Stimulated activated CD8-positive, alpha-beta memory T cell treated with anti-CD3 and anti-CD28 coated beads, Interleukin-15, amount 100 ng/mL, for 48 hours (primary cell): ENCODE data around the gene ATP2B2.
"Not testable (repeated sequence)": the region's sequence is repeated elsewhere in the genome, so short reads cannot be mapped to it uniquely, and the experiment has no call there.

Source experiments
- DNase-seq, 2 donors: peaks; one replicate each; pipeline ENCODE4 v3.0.0-alpha.2; 2020; ENCODE audit warnings: low read depth in 2 of 2

Gene ATP2B2

GRCh38 chr3:10382892-10383849 is 122.2 kb downstream of the ATP2B2 start:
- no peak for DNase-seq

DNA sequence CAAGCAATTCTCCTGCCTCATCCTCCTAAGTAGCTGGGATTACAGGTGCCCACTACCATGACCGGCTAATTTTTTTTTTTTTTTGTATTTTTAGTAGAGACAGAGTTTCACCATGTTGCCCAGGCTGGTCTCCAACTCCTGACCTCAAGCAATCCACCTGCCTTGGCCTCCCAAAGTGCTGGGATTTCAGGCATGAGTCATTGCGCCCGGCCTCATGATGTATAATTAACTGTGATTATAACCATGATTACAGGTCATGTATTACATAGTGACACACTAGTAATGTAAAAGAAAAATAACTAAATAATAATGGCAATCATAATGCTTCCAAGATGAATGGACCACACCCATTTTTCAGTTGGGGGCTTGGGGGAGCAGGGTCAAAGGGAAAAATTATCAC is 122.9 kb downstream of the ATP2B2 start:
- not testable (repeated sequence) for DNase-seq

- DNase-seq, result no peak
Observed at GRCh38 chr3:10381336-10381735, 124.0 kb downstream of the ATP2B2 start.

DNA sequence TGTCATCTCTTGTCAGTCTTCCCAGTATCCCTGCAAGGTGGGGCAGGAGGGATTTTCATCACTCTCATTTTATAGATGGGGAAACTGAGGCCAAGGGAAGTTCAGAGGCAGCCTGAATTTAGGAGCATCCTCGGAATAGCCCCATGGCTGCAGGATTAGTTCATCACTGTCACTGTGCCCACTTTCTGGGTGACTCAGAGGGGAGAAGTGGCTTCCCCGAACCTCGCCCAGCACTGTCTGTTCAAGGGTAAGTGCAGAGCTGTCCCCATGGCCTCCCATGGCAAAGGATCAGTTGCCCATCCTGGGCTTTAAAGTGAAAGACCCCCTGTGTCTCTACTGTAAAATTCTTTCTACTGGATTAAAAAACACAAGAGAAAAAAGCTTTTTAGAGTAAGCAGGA is 124.5 kb downstream of the ATP2B2 start:
- no peak for DNase-seq

- DNase-seq, result no peak
Observed at GRCh38 chr3:10379961-10380360, 125.4 kb downstream of the ATP2B2 start.

- no peak for DNase-seq
Observed at GRCh38 chr3:10379161-10379560, 126.2 kb downstream of the ATP2B2 start.

- DNase-seq, result no peak
Observed at GRCh38 chr3:10378742-10379141, 126.6 kb downstream of the ATP2B2 start.

- no peak for DNase-seq
Observed at GRCh38 chr3:10378246-10378645, 127.1 kb downstream of the ATP2B2 start.

- DNase-seq, result no peak
Observed at GRCh38 chr3:10377148-10377725, 128.1 kb downstream of the ATP2B2 start.

DNA sequence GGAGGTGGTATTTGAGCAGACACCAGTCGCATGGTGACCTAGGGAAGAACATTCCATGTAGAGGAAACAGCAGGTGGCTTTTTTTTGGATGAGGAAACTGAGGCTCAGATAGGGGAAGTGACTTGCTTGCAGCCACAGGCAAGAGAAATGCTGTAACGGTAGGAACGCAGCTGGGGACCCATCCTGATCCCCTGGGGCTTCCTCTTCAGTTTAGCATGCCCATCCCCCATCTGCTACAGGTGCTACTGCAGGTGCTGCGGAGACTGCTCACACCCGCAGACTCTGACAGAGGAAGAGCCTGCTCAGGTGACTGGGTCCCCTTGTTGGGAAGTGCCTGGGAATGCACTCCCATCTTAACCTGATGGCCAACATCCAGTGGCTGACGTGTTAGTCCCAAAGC is 129.0 kb downstream of the ATP2B2 start:
- DNase-seq, result no peak

DNA sequence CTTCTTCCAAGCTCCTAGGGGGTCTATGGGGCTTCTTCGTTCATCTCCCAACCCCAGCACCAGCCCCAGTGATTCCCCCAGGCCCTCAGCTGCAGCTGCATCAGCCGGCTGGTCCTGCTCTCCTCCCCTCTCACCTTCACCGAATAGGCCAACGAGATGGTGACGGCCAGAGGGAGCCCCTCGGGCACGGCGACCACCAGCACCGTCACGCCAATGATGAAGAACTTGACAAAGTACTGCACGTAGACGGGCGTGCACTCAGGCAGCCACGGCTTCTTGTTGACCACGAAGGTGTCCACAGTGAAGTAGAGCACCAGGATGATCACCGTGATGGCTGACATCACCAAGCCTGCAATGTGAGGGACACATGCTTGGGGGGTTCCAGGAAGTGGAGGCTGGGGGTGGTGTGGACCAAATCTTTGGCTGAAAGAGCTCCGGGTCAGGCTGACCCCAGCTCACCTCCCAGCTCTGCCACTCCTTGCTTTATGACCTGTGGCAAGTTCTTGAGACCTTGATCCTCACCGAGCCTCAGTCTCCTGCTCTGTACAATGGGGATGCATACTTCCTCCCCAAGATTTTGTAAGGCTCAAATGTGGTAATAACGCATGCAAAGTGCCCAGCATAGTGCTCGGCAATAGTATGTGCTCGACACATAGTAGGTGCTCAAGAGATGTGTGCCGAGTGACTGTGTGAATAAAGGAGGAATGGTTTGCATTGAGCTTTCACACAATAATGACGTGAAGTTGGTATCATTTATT is 129.9 kb downstream of the ATP2B2 start:
- no peak for DNase-seq

- no peak for DNase-seq
Observed at GRCh38 chr3:10374311-10374710, 131.1 kb downstream of the ATP2B2 start.

DNA sequence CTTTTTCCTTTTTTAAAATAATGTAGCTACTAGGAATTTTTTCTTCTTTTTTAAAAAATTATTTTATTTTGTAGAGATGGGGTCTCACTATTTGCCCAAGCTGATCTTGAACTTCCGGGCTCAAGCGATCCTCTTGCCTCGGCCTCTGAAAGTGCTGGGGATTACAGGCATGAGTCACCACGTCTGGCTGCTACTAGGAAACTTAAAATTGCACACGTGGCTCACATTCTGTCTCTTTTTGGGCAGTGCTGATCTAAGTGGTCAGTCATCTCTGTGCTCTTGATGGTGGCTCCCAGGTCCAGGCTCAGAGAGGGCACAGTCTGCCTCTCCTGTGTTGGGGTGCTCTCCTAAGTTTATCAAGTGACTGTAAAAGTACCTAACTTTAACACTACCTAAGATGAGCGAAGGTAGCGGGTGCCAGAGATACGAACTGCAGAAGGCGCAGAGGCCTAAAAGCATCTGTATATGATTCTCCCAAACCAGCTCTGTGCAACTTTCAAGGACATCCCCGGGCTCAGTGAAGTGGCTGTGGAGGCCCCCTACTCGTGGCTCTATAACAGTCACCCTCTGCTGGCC is 131.6 kb downstream of the ATP2B2 start:
- no peak for DNase-seq

DNA sequence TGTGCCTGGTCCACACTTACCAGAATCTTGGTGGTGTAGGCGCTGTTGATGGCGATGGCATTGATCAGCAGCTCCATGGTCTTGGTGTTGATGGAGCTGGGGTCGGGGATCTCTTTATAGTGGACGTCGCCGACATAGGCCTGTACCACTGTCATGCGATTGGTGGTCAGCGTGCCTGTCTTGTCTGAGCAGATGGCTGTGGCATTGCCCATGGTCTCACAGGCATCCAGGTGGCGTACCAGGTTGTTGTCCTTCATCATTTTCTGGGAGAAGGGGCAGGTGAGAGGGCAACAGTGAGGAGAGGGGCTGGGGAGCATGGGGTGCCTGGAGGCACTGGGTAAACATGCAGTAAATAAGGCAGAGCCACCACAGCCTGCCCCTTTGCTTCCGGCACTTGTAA is 133.6 kb downstream of the ATP2B2 start:
- DNase-seq, result no peak

GRCh38 chr3:10371167-10371566 is 134.2 kb downstream of the ATP2B2 start:
- DNase-seq, result no peak

GRCh38 chr3:10370429-10370828 is 135.0 kb downstream of the ATP2B2 start:
- DNase-seq, result no peak

- no peak for DNase-seq
Observed at GRCh38 chr3:10368512-10368911, 136.9 kb downstream of the ATP2B2 start.

- no peak for DNase-seq
Observed at GRCh38 chr3:10367506-10367905, 137.9 kb downstream of the ATP2B2 start.

DNA sequence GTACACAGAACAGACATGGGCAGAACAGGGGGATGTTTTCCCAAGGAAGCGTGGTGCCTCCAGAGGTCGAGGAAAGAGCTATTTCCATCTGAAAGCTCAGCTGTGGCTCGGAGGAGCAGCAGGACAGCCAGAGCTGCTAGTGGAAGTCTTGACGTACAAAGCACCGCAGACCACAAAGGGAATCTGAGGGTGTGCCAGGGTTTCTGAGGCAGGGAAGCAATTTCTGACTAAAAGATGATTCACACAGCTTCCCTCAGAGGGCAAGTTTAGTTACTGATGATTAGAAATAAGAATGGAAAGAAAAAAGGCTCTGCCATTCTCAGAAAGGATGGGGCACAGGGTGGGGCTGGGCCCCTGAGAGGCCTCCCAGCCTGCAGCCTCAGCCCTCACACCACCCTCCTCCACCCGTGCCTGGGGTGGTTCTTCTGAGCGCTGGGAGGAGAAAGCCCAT is 138.7 kb downstream of the ATP2B2 start:
- DNase-seq, result peak; percentile 23 to 44

DNA sequence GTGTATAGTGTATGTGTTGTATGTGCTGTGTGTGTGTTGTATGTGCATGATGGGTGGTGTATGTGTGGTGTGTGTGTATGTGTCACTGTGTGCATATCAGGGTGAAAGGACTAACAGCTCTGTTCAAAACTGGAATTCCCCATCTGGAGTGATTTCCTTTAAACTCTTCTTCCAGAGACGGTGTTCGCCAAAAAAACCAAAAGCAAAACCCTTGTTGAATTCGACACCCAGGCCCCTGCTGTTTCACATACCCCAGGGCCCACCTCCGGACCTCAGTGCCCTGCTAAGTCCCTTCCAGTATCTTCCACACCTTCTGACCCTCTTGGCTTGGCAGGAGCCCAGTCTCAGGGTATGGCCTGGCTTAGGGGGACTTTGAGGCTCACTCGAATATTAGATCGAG is 139.6 kb downstream of the ATP2B2 start:
- DNase-seq, result no peak

- no peak for DNase-seq
Observed at GRCh38 chr3:10365316-10365715, 140.1 kb downstream of the ATP2B2 start.

- DNase-seq, result no peak
Observed at GRCh38 chr3:10364806-10365205, 140.6 kb downstream of the ATP2B2 start.
